ENCODE measurements around the gene OR6C3.
"Not testable (repeated sequence)": the region's sequence is repeated elsewhere in the genome, so short reads cannot be mapped to it uniquely, and the experiment has no call there.

Gene OR6C3

GRCh38 chr12:55330446-55330845, at the start of gene OR6C3:
TSS of gene OR6C3 (plus strand) at chr12:55330746. CDS start at chr12:55331701, 955 bp downstream.
- DNase-seq = no peak

DNA sequence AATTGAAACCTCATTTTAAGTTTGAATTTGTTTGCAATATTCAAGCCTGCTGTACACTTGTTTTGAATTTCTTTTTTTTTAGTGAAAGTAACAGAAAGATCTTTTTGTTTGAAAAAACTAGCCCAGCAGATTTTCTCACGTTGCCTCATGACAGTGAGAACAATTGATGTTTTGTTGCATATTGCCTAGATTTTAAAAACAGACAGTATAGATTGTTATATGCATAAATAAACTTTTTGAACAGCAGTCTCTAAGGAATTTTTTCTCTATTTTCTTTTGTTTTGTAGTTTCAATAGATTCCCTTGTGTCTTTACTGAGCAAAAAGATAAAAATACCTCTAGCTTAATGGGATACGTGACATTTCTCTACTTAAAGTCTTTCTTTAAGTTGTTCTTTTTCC, 49.6 kb upstream of the OR6C3 start:
- no peak for DNase-seq

GRCh38 chr12:55289999-55290398, 40.5 kb upstream of the OR6C3 start:
- DNase-seq = no peak

DNA sequence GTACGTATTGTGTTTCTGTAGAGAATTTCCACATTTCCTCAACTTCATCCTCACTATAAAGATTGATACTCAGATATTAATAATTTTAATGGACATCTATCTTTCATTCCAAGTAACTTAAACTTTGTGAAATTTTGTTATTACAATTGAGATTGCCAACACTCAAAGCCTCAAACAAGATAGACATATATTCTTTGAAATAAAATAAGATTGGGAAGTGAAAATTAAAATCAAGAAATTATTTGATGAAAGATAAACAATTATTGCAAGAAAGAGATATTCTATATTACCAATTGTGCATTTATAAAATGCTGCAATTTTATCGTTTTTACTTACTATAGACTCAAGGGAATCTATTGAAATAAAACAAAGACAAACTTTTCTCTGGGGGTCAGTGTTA, 34.1 kb upstream of the OR6C3 start, which contains the start of gene OR6C6:
Gene OR6C6, minus strand, starts transcription at position 101 of the 400 bp plus-strand sequence. CDS start 1,337 bp downstream, outside the sequence.
- no peak for DNase-seq

GRCh38 chr12:55314043-55314442, 16.5 kb upstream of the OR6C3 start, which contains the start of gene OR6C1:
TSS of gene OR6C1 (plus strand) at chr12:55314343. CDS start at chr12:55320600, 6,257 bp downstream.
- no peak for DNase-seq

DNA sequence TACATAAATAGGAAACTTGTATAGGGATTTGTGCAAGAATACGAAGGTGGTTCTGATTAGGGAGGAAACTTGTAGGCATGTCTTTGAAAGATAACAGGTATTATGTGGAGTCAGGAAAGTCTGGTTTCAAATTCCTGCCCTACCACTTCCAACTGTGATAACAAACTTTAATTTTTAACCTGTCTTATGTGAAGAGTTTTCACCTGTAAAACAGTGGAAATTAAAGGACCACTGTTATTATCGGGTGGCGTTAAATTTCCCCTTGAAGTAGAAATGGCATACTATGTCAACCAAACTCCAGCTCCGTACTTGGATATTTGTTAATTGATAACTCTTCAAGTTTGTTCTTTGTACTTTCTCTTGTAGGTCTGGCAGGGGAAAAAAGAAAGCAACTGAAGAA, 10.3 kb upstream of the OR6C3 start:
- no peak for DNase-seq

DNA sequence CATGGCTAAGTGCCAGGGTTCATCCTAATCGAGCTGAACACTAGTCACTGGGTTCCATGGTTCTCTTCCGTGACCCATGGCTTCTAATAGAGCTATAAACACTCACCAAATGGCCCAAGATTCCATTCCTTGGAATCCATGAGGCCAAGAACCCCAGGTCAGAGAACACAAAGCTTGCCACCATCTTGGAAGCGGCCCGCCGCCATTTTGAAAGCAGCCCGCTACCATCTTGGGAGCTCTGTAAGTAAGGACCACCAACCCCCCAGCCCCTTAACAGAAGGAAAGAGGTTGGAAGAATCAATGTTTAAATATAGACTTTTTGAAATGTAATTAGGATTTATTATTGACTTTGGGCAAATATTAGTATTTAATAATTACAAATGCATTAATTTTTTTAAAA, 4.7 kb upstream of the OR6C3 start:
- DNase-seq = not testable (repeated sequence)

DNA sequence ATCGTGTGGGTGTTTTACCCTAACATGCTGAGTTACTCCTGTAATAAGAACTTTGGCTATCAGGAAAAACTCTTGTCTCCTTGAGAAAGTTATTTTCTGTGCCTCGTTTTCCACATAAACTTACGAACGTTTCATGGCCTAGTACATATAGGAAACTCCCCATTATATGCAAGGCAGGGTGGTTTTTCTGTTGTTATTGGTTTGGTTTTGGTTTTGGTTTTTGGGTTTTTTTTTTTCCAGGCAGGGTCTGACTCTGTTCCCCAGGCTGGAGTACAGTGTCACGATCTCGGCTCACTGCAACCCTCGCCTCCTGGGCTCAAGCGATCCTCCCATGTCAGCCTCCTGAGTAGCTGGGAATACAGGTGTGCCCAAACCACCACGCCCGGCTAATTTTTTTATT, 5.5 kb downstream of the OR6C3 start:
- DNase-seq = no peak

GRCh38 chr12:55355338-55355737, 24.8 kb downstream of the OR6C3 start:
- DNase-seq = not testable (repeated sequence)

GRCh38 chr12:55362675-55363074, 32.1 kb downstream of the OR6C3 start, which contains the start of gene OR6C75:
TSS of gene OR6C75 (plus strand) at chr12:55362975. CDS start at chr12:55365111, 2,136 bp downstream.
- no peak for DNase-seq

DNA sequence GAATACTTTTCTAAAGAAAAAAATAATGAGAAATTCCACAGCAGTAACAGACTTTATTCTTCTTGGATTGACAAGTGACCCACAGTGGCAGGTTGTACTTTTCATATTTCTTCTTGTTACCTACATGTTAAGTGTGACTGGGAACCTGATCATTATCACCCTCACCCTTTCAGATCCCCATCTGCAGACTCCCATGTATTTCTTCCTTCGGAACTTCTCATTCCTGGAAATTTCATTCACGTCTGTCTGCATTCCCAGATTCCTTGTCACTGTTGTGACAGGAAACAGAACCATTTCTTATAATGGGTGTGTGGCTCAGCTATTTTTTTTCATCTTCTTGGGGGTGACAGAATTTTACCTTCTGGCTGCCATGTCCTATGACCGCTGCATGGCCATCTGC, 34.5 kb downstream of the OR6C3 start:
- no peak for DNase-seq

DNA sequence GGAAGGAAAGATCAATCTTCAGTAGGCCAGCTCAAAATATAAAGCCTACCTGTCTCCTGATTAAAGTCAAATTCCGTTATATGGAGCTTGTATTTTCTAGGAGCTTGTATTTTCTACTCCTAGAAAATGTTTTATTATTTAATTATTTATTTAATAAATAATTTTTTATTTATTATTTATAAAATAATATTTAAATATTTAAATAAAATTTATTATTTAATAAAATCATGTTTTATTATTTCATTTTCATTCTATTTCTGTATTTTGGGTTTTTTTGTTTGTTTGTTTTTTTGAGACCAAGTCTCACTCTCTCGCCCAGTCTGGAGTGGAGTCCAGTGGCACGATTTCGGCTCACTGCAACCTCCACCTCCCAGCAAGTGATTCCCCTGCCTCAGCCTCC, 42.0 kb downstream of the OR6C3 start:
- no peak for DNase-seq

Data from NCI-H510A (cell line).